ENCODE measurements around the gene RABGGTA. TPM values are rescaled to one million over a fixed set of nuclear protein-coding genes. Genes with fewer than 3 reads are reported as not detected.
A peak's percentile ranks its signal among the peaks of the same experiment; 100 is the strongest.

Gene RABGGTA
- total and polyA plus RNA-seq, 4 donors: 23.1 to 42.9 (median 27.7) TPM

GRCh38 chr14:24243336-24243836 is 28.0 kb downstream of the RABGGTA start:
- WGBS (ENCODE audit: insufficient coverage): 79% methylated on average over 4 of the region's 10 CpGs

GRCh38 chr14:24241829-24242443 is 29.5 kb downstream of the RABGGTA start:
- Histone ChIP-seq H3K27ac (ENCODE audit: low read depth, low read length) (peak overlapping the region; percentile 100), H3K4me1 (ENCODE audit: control insufficient read depth, insufficient read depth, low read length) (peaks cover 33% of the 10 kb centered on the region), H3K4me3 (ENCODE audit: low read depth, low read length) (peak overlapping the region; percentile 96), H3K9me3 (ENCODE audit: control insufficient read depth, insufficient read depth, low read length) (no peaks in the 10 kb centered on the region), H3K27me3 (ENCODE audit: control insufficient read depth, insufficient read depth, low read length) (no peaks in the 10 kb centered on the region), H3K36me3 (ENCODE audit: control insufficient read depth, insufficient read depth, low read length) (peaks cover 36% of the 10 kb centered on the region)
- 2% methylated on average over 39 of the region's 39 CpGs for WGBS (ENCODE audit: insufficient coverage)
- peak in 2 of 6 donors; percentile 72 to 83 for DNase-seq (ENCODE audit: low read depth in 4 of 6, low spot score in 6 of 6)

More at GRCh38 chr14:24243336-24243836, 28.0 kb downstream of the RABGGTA start:
- H3K27me3 ChIP-seq (ENCODE audit: control insufficient read depth, insufficient read depth, low read length): no peaks in the 10 kb centered on the region
- H3K36me3 ChIP-seq (ENCODE audit: control insufficient read depth, insufficient read depth, low read length): peaks cover 22% of the 10 kb centered on the region
- no peaks in the 10 kb centered on the region for H3K9me3 ChIP-seq (ENCODE audit: control insufficient read depth, insufficient read depth, low read length)
- peak overlapping the region; percentile 100 for H3K27ac ChIP-seq (ENCODE audit: low read depth, low read length)
- peak overlapping the region; percentile 96 for H3K4me3 ChIP-seq (ENCODE audit: low read depth, low read length)
- peaks cover 33% of the 10 kb centered on the region for H3K4me1 ChIP-seq (ENCODE audit: control insufficient read depth, insufficient read depth, low read length)
- DNase-seq (ENCODE audit: low read depth in 4 of 6, low spot score in 6 of 6): peak in 1 of 6 donors; percentile 3

DNA sequence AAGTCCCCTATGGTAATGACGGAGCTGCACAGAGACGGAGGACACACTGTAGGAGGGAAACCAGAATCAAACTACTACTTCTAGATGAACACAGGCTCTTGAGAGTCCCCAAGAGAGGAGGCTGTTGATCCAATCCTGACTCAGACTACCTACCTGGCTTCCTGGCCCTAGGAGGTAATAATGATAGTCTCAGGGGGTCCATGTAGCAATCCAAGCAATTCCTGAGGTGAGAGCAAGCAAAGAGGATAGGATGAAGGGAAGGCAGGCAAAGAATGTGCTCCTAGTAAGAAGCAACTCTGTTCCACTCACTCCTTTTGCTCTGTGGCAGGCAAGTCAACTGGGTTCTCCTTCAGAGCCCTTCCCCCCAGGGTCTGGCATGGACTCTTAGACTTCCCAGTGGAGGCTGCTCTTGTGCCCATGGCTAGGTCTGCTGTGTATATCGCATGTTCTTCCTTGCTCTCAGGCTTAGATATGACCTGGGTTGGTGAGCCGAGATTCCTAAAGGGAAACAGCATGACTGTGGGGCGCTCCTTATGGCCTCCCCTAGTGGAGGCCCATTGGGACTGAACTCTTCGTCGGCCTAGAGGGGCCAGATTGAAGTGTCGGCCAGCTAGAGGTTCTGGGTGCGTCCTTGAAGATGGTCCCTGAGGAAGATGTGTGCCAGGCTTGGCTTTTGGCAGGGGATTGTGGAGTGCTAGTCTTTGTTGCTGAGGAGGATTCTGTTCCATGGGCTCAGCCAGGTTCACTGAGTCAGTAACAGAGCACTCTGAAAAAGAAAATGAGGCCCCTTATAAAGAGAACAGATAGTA is 31.1 kb downstream of the RABGGTA start:
- H3K9me3 ChIP-seq (ENCODE audit: control insufficient read depth, insufficient read depth, low read length): no peaks in the 10 kb centered on the region
- peaks cover 45% of the 10 kb centered on the region for H3K36me3 ChIP-seq (ENCODE audit: control insufficient read depth, insufficient read depth, low read length)
- 93% methylated on average over 7 of the region's 9 CpGs for WGBS (ENCODE audit: insufficient coverage)
- H3K27ac ChIP-seq (ENCODE audit: low read depth, low read length): no peak overlapping the region
- no peaks in the 10 kb centered on the region for H3K27me3 ChIP-seq (ENCODE audit: control insufficient read depth, insufficient read depth, low read length)
- DNase-seq (ENCODE audit: low read depth in 4 of 6, low spot score in 6 of 6): no peak
- peaks cover 33% of the 10 kb centered on the region for H3K4me1 ChIP-seq (ENCODE audit: control insufficient read depth, insufficient read depth, low read length)
- no peak overlapping the region for H3K4me3 ChIP-seq (ENCODE audit: low read depth, low read length)

DNA sequence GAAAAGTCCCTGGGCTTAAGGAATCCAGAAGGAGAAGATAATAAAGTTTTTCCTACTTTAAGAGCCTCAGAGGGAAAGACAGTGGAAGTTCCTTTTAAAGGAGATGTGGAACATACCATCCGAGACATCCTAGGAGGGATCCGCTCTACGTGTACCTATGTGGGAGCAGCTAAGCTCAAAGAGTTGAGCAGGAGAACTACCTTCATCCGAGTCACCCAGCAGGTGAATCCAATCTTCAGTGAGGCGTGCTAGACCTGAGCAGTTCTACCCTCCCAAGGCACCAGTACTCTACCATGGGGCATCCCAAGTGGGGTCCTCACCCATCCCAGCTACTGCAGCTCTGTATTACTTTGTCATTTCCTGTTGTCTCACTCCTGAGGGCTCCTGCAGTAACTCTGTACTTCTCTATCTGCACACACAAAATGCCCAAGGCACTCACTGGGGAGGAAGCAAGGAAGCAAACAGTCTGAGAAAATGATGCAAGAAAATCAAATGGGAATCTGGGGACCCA is 32.8 kb downstream of the RABGGTA start:
- Histone ChIP-seq H3K9me3 (ENCODE audit: control insufficient read depth, insufficient read depth, low read length) (no peaks in the 10 kb centered on the region), H3K4me1 (ENCODE audit: control insufficient read depth, insufficient read depth, low read length) (peaks cover 31% of the 10 kb centered on the region), H3K27ac (ENCODE audit: low read depth, low read length) (no peak overlapping the region), H3K27me3 (ENCODE audit: control insufficient read depth, insufficient read depth, low read length) (no peaks in the 10 kb centered on the region), H3K4me3 (ENCODE audit: low read depth, low read length) (no peak overlapping the region), H3K36me3 (ENCODE audit: control insufficient read depth, insufficient read depth, low read length) (peaks cover 45% of the 10 kb centered on the region)
- 90% methylated on average over 5 of the region's 5 CpGs for WGBS (ENCODE audit: insufficient coverage)
- peak in 1 of 6 donors; percentile 17 for DNase-seq (ENCODE audit: low read depth in 4 of 6, low spot score in 6 of 6)

DNA sequence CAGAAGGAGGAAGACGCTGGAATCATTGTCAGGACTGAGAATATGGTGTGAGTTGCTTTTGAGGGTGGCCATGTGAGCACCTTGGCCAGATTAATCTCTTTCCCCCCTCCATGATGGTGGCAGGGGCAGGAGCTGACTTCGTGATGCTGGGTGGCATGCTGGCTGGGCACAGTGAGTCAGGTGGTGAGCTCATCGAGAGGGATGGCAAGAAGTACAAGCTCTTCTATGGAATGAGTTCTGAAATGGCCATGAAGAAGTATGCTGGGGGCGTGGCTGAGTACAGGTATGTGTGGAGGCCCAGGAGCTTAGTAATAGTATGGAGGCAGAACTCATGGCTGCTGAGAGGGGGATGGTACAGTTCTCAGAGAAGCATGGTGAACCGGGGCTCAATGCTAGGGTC is 33.3 kb downstream of the RABGGTA start:
- Histone ChIP-seq H3K27ac (ENCODE audit: low read depth, low read length) (no peak overlapping the region), H3K27me3 (ENCODE audit: control insufficient read depth, insufficient read depth, low read length) (no peaks in the 10 kb centered on the region), H3K4me3 (ENCODE audit: low read depth, low read length) (no peak overlapping the region), H3K4me1 (ENCODE audit: control insufficient read depth, insufficient read depth, low read length) (peaks cover 31% of the 10 kb centered on the region), H3K9me3 (ENCODE audit: control insufficient read depth, insufficient read depth, low read length) (no peaks in the 10 kb centered on the region), H3K36me3 (ENCODE audit: control insufficient read depth, insufficient read depth, low read length) (peaks cover 45% of the 10 kb centered on the region)
- 96% methylated on average over 3 of the region's 5 CpGs for WGBS (ENCODE audit: insufficient coverage)
- DNase-seq (ENCODE audit: low read depth in 4 of 6, low spot score in 6 of 6): no peak

GRCh38 chr14:24237463-24237955 is 33.9 kb downstream of the RABGGTA start:
- 100% methylated on average over 2 of the region's 2 CpGs for WGBS (ENCODE audit: insufficient coverage)
- Histone ChIP-seq H3K9me3 (ENCODE audit: control insufficient read depth, insufficient read depth, low read length) (no peaks in the 10 kb centered on the region), H3K27me3 (ENCODE audit: control insufficient read depth, insufficient read depth, low read length) (no peaks in the 10 kb centered on the region), H3K4me1 (ENCODE audit: control insufficient read depth, insufficient read depth, low read length) (peaks cover 29% of the 10 kb centered on the region), H3K36me3 (ENCODE audit: control insufficient read depth, insufficient read depth, low read length) (peaks cover 45% of the 10 kb centered on the region), H3K27ac (ENCODE audit: low read depth, low read length) (no peak overlapping the region), H3K4me3 (ENCODE audit: low read depth, low read length) (no peak overlapping the region)
- DNase-seq (ENCODE audit: low read depth in 4 of 6, low spot score in 6 of 6): no peak

DNA sequence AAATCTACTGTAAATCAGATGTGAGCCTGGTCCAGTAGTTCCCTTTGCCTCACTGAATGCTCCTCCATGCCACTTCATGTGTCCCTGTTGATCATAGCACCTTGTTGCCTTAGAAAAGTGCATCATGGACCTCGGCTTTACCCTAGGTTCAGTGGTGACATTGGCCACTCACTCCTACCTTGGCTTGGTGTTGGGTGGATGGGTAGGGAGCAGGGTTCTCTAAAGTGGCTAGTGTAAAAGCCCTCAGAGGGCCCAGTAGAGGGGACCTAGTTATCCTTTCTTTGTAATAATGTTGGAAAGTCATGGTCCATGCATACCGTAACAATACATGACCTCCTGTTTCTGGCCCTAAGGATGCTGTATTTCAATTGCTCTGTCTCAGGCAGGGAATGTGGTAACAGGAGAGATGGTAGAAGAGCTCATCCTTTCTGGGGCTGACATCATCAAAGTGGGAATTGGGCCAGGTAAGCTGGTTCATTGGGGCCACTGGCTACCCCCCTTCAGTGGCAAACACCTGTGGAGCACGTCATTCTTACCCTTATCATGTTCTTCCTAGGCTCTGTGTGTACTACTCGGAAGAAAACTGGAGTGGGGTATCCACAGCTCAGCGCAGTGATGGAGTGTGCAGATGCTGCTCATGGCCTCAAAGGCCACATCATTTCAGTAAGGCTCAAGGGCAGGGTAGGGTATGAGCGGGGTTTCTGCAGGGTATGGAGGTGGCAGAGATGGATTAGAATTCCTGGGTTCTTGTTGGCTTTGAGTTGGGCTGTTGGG is 34.5 kb downstream of the RABGGTA start:
- no peaks in the 10 kb centered on the region for H3K27me3 ChIP-seq (ENCODE audit: control insufficient read depth, insufficient read depth, low read length)
- no peak for DNase-seq (ENCODE audit: low read depth in 4 of 6, low spot score in 6 of 6)
- peaks cover 27% of the 10 kb centered on the region for H3K4me1 ChIP-seq (ENCODE audit: control insufficient read depth, insufficient read depth, low read length)
- H3K27ac ChIP-seq (ENCODE audit: low read depth, low read length): no peak overlapping the region
- H3K36me3 ChIP-seq (ENCODE audit: control insufficient read depth, insufficient read depth, low read length): peaks cover 45% of the 10 kb centered on the region
- no peaks in the 10 kb centered on the region for H3K9me3 ChIP-seq (ENCODE audit: control insufficient read depth, insufficient read depth, low read length)
- WGBS (ENCODE audit: insufficient coverage): 97% methylated on average over 3 of the region's 6 CpGs
- no peak overlapping the region for H3K4me3 ChIP-seq (ENCODE audit: low read depth, low read length)

DNA sequence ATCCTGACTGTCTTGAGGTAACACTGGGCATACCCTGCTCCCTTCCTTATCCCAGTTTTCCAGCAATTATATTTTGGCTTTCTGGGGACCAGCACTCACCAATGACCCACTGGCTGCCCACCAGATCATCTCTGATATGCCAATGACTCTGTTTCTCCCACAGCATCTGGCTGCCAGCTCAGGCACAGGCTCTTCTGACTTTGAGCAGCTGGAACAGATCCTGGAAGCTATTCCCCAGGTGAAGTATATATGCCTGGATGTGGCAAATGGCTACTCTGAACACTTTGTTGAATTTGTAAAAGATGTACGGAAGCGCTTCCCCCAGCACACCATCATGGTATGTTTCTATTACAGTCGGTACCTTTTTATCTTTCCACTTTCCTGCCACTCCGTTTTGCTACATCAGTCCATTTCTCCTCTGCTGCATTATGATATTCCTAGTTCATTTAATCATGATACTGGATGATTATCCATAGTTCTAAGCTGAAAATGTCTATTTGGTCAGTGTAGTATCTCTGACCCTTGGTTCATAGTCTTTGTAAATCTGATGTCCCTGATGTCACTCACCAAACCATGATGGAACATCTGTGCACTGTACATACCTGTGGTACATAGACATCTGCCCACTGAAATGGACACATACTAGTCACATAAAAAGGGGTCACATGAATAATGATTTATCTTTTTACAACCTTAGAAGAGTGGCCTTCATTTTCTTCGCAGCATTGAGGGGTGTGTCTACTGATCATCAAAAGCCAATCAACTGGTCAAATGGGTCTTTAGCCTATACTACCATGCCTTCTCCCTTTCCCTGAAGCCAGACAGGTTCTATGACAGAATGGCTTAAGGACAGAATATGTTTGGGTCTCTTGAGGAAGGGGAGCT is 35.4 kb downstream of the RABGGTA start:
- no peak overlapping the region for H3K27ac ChIP-seq (ENCODE audit: low read depth, low read length)
- no peak overlapping the region for H3K4me3 ChIP-seq (ENCODE audit: low read depth, low read length)
- no peaks in the 10 kb centered on the region for H3K27me3 ChIP-seq (ENCODE audit: control insufficient read depth, insufficient read depth, low read length)
- peaks cover 25% of the 10 kb centered on the region for H3K4me1 ChIP-seq (ENCODE audit: control insufficient read depth, insufficient read depth, low read length)
- no CpG with 5 or more reads among the region's 5 CpGs for WGBS (ENCODE audit: insufficient coverage)
- peaks cover 42% of the 10 kb centered on the region for H3K36me3 ChIP-seq (ENCODE audit: control insufficient read depth, insufficient read depth, low read length)
- H3K9me3 ChIP-seq (ENCODE audit: control insufficient read depth, insufficient read depth, low read length): no peaks in the 10 kb centered on the region
- no peak for DNase-seq (ENCODE audit: low read depth in 4 of 6, low spot score in 6 of 6)
